ENCODE results near the gene MALT1.
A peak's percentile ranks its signal among the peaks of the same experiment; 100 is the strongest.

Gene MALT1

GRCh38 chr18:58654896-58655614 lies 16.2 kb upstream of the MALT1 start:
- no peak overlapping the region for H3K4me3 ChIP-seq (ENCODE audit: low read length)
- TF ChIP-seq CTCF (conservative IDR thresholded peaks at IDR 0.05; ENCODE audit: low read length) = no peak
- DNase-seq (ENCODE audit: low read depth) = no peak

GRCh38 chr18:58657081-58657480 lies 14.2 kb upstream of the MALT1 start:
- no peak for DNase-seq (ENCODE audit: low read depth)
- H3K4me3 ChIP-seq (ENCODE audit: low read length) = no peak overlapping the region

GRCh38 chr18:58657494-58657893 lies 13.8 kb upstream of the MALT1 start:
- DNase-seq (ENCODE audit: low read depth) = no peak
- no peak overlapping the region for H3K4me3 ChIP-seq (ENCODE audit: low read length)
- TF ChIP-seq CTCF (conservative IDR thresholded peaks at IDR 0.05; ENCODE audit: low read length) = no peak

More at GRCh38 chr18:58657081-58657480, 14.2 kb upstream of the MALT1 start:
- no peak for TF ChIP-seq CTCF (conservative IDR thresholded peaks at IDR 0.05; ENCODE audit: low read length)

GRCh38 chr18:58659691-58660090 lies 11.6 kb upstream of the MALT1 start:
- no peak for DNase-seq (ENCODE audit: low read depth)
- no peak overlapping the region for H3K4me3 ChIP-seq (ENCODE audit: low read length)
- no peak for TF ChIP-seq CTCF (conservative IDR thresholded peaks at IDR 0.05; ENCODE audit: low read length)

- no peak for TF ChIP-seq CTCF (conservative IDR thresholded peaks at IDR 0.05; ENCODE audit: low read length)
- DNase-seq (ENCODE audit: low read depth) = no peak
- H3K4me3 ChIP-seq (ENCODE audit: low read length) = no peak overlapping the region
Observed at GRCh38 chr18:58660915-58661314, 10.3 kb upstream of the MALT1 start.

GRCh38 chr18:58661423-58661822 lies 9.8 kb upstream of the MALT1 start:
- peak; percentile 30 for DNase-seq (ENCODE audit: low read depth)
- TF ChIP-seq CTCF (conservative IDR thresholded peaks at IDR 0.05; ENCODE audit: low read length) = peak; percentile 52
- H3K4me3 ChIP-seq (ENCODE audit: low read length) = no peak overlapping the region

- no peak for TF ChIP-seq CTCF (conservative IDR thresholded peaks at IDR 0.05; ENCODE audit: low read length)
- no peak for DNase-seq (ENCODE audit: low read depth)
- no peak overlapping the region for H3K4me3 ChIP-seq (ENCODE audit: low read length)
Observed at GRCh38 chr18:58662118-58662517, 9.1 kb upstream of the MALT1 start.

Data from AG10803 (cell line).